HepG2 (cell line): ENCODE measurements around the gene NUP62. TPM values are rescaled to one million over a fixed set of nuclear protein-coding genes. Genes with fewer than 3 reads are reported as not detected.

ENCODE experiments used
- ARNT ChIP-seq: fragments of 450-650 bp; IDR thresholded peaks from 2 replicates; pipeline ENCODE4 v1.6.1; 2017
- ATF5 ChIP-seq: sonication (generic); formaldehyde crosslinking; IDR thresholded peaks from 2 replicates; pipeline ENCODE4 v1.4.0; 2020; ENCODE audit warnings: mild to moderate bottlenecking, low read depth, missing genetic modification reagents
- BCL6 ChIP-seq: IDR thresholded peaks from 2 replicates; pipeline ENCODE4 v1.6.1; 2016; ENCODE audit warnings: missing genetic modification reagents, missing compliant biosample characterization
- CENPT ChIP-seq: sonication (generic); formaldehyde crosslinking; IDR thresholded peaks from 2 replicates; pipeline ENCODE4 v1.8.0; 2022; ENCODE audit warnings: low read depth, mild to moderate bottlenecking, moderate library complexity, missing genetic modification reagents
- HNF1A ChIP-seq, 2 experiments: sonication (generic) in 1 of 2; formaldehyde crosslinking in 1 of 2; IDR thresholded peaks; 2 replicates each; pipeline versions ENCODE4 v1.4.0 to v1.6.1; 2016 to 2020; ENCODE audit warnings: borderline replicate concordance in 1 of 2, low read depth in 1 of 2, mild to moderate bottlenecking in 1 of 2, missing genetic modification reagents in 1 of 2
- KLF15 ChIP-seq: sonication (generic); formaldehyde crosslinking; IDR thresholded peaks from 2 replicates; pipeline ENCODE4 v1.8.1; 2023; ENCODE audit warnings: borderline replicate concordance, mild to moderate bottlenecking, inconsistent platforms, missing genetic modification reagents, mixed read lengths
- KMT2B ChIP-seq: IDR thresholded peaks from 2 replicates; pipeline ENCODE4 v1.6.1; 2016; ENCODE audit warnings: missing genetic modification reagents, missing compliant biosample characterization
- MLLT10 ChIP-seq: sonication (generic); formaldehyde crosslinking; IDR thresholded peaks from 2 replicates; pipeline ENCODE4 v1.4.0; 2020; ENCODE audit warnings: missing genetic modification reagents
- PAX8 ChIP-seq: sonication (generic); formaldehyde crosslinking; IDR thresholded peaks from 2 replicates; pipeline ENCODE4 v1.8.0; 2022; ENCODE audit warnings: mild to moderate bottlenecking, missing genetic modification reagents, borderline replicate concordance
- PCBP2 ChIP-seq: fragments of 200-400 bp; formaldehyde crosslinking; optimal IDR thresholded peaks from 2 replicates; pipeline ENCODE3; 2018; ENCODE audit warnings: low read length, low read depth; ENCODE audit not compliant: poor library complexity, severe bottlenecking
- TAF1 ChIP-seq: sonication (generic); formaldehyde crosslinking; IDR thresholded peaks from 2 replicates; pipeline ENCODE4 v1.4.0; 2020; ENCODE audit warnings: missing genetic modification reagents
- ZNF34 ChIP-seq: sonication (generic); formaldehyde crosslinking; IDR thresholded peaks from 2 replicates; pipeline ENCODE4 v1.4.0; 2020; ENCODE audit warnings: mild to moderate bottlenecking, missing genetic modification reagents, borderline replicate concordance
- ZNF614 ChIP-seq: IDR thresholded peaks from 2 replicates; pipeline ENCODE4 v1.6.1; 2018; ENCODE audit warnings: missing biosample characterization, missing genetic modification reagents, inconsistent platforms, borderline replicate concordance
- ZNF687 ChIP-seq: sonication (generic); formaldehyde crosslinking; IDR thresholded peaks from 2 replicates; pipeline ENCODE4 v1.5.1; 2020; ENCODE audit warnings: mild to moderate bottlenecking, missing genetic modification reagents, moderate library complexity
- ZNF724P ChIP-seq: sonication (generic); formaldehyde crosslinking; IDR thresholded peaks from 2 replicates; pipeline ENCODE4 v1.8.0; 2022; ENCODE audit warnings: missing genetic modification reagents, borderline replicate concordance
- ZNF850 ChIP-seq: sonication (generic); formaldehyde crosslinking; conservative IDR thresholded peaks from 2 replicates; pipeline ENCODE4 v1.9.0; 2021; ENCODE audit warnings: mild to moderate bottlenecking, missing genetic modification reagents
- polyA plus RNA-seq, 8 experiments: library from polyadenylated mRNA; depleted of rRNA in 3 of 8; stranded (reverse) in 7 of 8; unstranded in 1 of 8; fragments of >200 nt; fragmentation: Illumina TruSeq in 4 of 8; extraction: Trizol in 4 of 8; gene quantifications; 2 replicates each; pipeline versions ENCODE4 v1.2.1 to v1.2.3, GENCODE V29; 2011 to 2016; ENCODE audit warnings: low read depth in 4 of 8, missing spikeins in 1 of 8, mixed read lengths in 1 of 8; ENCODE audit not compliant: insufficient read depth in 1 of 8
- total RNA-seq, 5 experiments: library from RNA; depleted of rRNA; stranded (reverse); fragments of >200 nt; fragmentation: Illumina TruSeq; extraction: Trizol; gene quantifications; 2 replicates each; pipeline ENCODE4 v1.2.3, GENCODE V29; 2016; ENCODE audit warnings: low read depth in 1 of 5

Gene NUP62
- total and polyA plus RNA-seq, 2 of the 13 experiments (the other 11 are each of a cell fraction or from before 2014, with no cell fraction given) = 16.5 to 41.5 TPM

GRCh38 chr19:49869484-49870308, 59.6 kb downstream of the NUP62 start (continued):
- TF ChIP-seq BCL6 (CRISPR knock-in tag) = no peak
- peak; percentile 57 for TF ChIP-seq KMT2B (CRISPR knock-in tag)
- no peak for TF ChIP-seq ATF5 (CRISPR knock-in tag)
- TF ChIP-seq KLF15 = peak; percentile 65; the same call in 1 of the 2 replicates
- no peak for TF ChIP-seq ARNT
- TF ChIP-seq ZNF724P = no peak
- TF ChIP-seq ZNF34 (CRISPR knock-in tag) = no peak
- TF ChIP-seq CENPT (CRISPR knock-in tag) = no peak
- no peak for TF ChIP-seq ZNF850 (CRISPR knock-in tag)
- no peak; the same call in 1 of the 2 replicates for TF ChIP-seq ZNF614
- TF ChIP-seq MLLT10 (CRISPR knock-in tag) = no peak
- TF ChIP-seq PCBP2 = no peak
- TF ChIP-seq ZNF687 (CRISPR knock-in tag) = peak; percentile 96
- TF ChIP-seq HNF1A (IDR thresholded peaks at IDR 0.05; ENCODE audit: low read depth) = 0 out of 2 replicates have a peak, but pooled peaks have one; percentile 16
- 0 out of 2 replicates have a peak, but pooled peaks have one; percentile 49 for TF ChIP-seq HNF1A (CRISPR knock-in tag; IDR thresholded peaks at IDR 0.05; ENCODE audit: borderline replicate concordance)
- TF ChIP-seq PAX8 = no peak; the same call in 1 of the 2 replicates
- peak; percentile 82 for TF ChIP-seq TAF1 (CRISPR knock-in tag)
